NCI-H510A (cell line): ENCODE results near the gene DKKL1.

Experiments used
- DNase-seq: peaks from one replicate; lab custom pipeline; 2025; lab: John Stamatoyannopoulos, UW

The DKKL1 gene

GRCh38 chr19:49396738-49397505 is 33.2 kb downstream of the DKKL1 start:
- no peak for DNase-seq

GRCh38 chr19:49398001-49398615 is 34.4 kb downstream of the DKKL1 start:
- DNase-seq = no peak

- DNase-seq = no peak
Observed at GRCh38 chr19:49398931-49399330, 35.3 kb downstream of the DKKL1 start.

- DNase-seq = no peak
Observed at GRCh38 chr19:49400029-49400428, 36.4 kb downstream of the DKKL1 start.

- peak; percentile 96 for DNase-seq
Observed at GRCh38 chr19:49403404-49404187, 39.9 kb downstream of the DKKL1 start.

GRCh38 chr19:49407079-49407478 is 43.4 kb downstream of the DKKL1 start:
- DNase-seq = no peak

- DNase-seq = no peak
Observed at GRCh38 chr19:49407482-49408015, 43.9 kb downstream of the DKKL1 start.

GRCh38 chr19:49408816-49409440 is 45.3 kb downstream of the DKKL1 start:
- DNase-seq = no peak

GRCh38 chr19:49409441-49410029 is 45.9 kb downstream of the DKKL1 start:
- DNase-seq = no peak

- DNase-seq = no peak
Observed at GRCh38 chr19:49411681-49412326, 48.1 kb downstream of the DKKL1 start.

- DNase-seq = no peak
Observed at GRCh38 chr19:49413348-49413747, 49.7 kb downstream of the DKKL1 start.

- no peak for DNase-seq
Observed at GRCh38 chr19:49414256-49414655, 50.6 kb downstream of the DKKL1 start.

GRCh38 chr19:49415102-49415809 is 51.6 kb downstream of the DKKL1 start:
- no peak for DNase-seq

- DNase-seq = no peak
Observed at GRCh38 chr19:49415810-49416200, 52.1 kb downstream of the DKKL1 start.

- DNase-seq = no peak
Observed at GRCh38 chr19:49417088-49417487, 53.4 kb downstream of the DKKL1 start.

GRCh38 chr19:49418511-49418910 is 54.8 kb downstream of the DKKL1 start:
- no peak for DNase-seq

- DNase-seq = no peak
Observed at GRCh38 chr19:49419173-49419572, 55.5 kb downstream of the DKKL1 start.

GRCh38 chr19:49420227-49420626 is 56.5 kb downstream of the DKKL1 start:
- no peak for DNase-seq

- peak; percentile 51 for DNase-seq
Observed at GRCh38 chr19:49421039-49421877, 57.6 kb downstream of the DKKL1 start.

- no peak for DNase-seq
Observed at GRCh38 chr19:49421878-49422202, 58.2 kb downstream of the DKKL1 start.
